C4-2B (cell line): ENCODE results near the gene AADAC.

Experiments used
- CTCF ChIP-seq: fragments of 450-650 bp; conservative IDR thresholded peaks from 2 replicates; pipeline ENCODE4 v1.5.1; 2017; ENCODE audit warnings: mild to moderate bottlenecking
- ZFX ChIP-seq: fragments of 450-650 bp; IDR thresholded peaks from 2 replicates; pipeline ENCODE4 v1.6.1; 2017

GRCh38 chr3:151795276-151795675, 18.6 kb upstream of the AADAC start:
- no peak for TF ChIP-seq CTCF
- TF ChIP-seq ZFX: no peak
